ENCODE results near the gene SPOUT1.
"Not testable (repeated sequence)": the region's sequence is repeated elsewhere in the genome, so short reads cannot be mapped to it uniquely, and the experiment has no call there.

Gene SPOUT1

GRCh38 chr9:128829477-128830251 is at the start of gene SPOUT1:
TSS of gene SPOUT1 (minus strand) at chr9:128829794. CDS start at chr9:128829780, 14 bp downstream.
- DNase-seq (ENCODE audit: low read depth): peak; percentile 54

DNA sequence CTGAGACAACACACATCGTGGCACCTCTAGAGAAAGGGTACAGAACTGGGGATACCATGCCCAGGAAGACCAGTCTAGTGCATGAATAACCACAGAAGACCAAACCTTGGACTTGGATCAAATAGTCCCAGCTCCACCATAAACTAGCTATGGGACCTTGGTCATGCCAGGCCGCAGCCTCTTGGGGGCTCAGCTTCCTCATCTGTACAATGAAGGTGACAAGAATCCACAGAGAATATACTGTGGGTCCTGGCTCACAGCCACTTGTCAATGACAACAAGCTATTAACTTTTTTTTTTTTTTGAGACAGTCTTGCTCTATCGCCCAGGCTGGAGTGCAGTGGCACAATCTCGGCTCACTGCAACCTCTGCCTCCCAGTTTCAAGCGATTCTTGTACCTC is 48.3 kb upstream of the SPOUT1 start:
- DNase-seq (ENCODE audit: low read depth): no peak

GRCh38 chr9:128870941-128871265 is 41.3 kb upstream of the SPOUT1 start:
- not testable (repeated sequence) for DNase-seq (ENCODE audit: low read depth)

DNA sequence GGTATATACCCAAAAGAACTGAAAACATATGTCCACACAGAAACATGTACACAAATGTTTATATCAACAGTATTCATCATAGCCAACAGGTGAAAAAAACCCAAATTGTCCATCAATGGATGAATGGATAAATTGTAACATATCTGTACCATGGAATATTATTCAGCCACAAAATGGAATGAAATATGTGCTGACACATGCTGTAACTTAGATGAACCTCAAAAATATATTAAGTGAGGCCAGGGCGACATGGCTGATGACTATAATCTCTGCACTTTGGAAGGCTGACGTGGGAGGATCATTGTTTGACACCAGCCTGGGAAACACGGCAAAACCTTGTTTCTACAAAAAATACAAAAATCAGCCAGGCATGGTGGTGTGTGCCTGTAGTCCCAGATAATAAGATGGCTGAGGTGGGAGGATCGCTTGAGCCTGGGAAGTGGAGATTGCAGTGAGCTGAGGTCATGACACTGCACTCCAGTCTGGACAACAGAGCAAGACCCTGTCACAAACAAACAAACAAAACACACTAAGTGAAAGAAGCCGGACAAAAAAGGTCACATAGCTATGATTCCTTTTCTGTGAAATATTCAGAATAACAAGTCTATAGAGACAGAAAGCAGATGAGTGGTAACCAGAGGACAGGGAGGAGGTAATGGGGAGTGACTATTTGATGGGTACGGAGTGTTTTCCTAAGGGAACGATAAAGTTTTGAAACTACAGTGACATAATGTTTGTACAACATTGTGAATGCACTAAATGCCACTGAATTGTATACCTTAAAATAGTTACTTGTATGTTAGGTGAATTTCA is 40.7 kb upstream of the SPOUT1 start:
- DNase-seq (ENCODE audit: low read depth): no peak

DNA sequence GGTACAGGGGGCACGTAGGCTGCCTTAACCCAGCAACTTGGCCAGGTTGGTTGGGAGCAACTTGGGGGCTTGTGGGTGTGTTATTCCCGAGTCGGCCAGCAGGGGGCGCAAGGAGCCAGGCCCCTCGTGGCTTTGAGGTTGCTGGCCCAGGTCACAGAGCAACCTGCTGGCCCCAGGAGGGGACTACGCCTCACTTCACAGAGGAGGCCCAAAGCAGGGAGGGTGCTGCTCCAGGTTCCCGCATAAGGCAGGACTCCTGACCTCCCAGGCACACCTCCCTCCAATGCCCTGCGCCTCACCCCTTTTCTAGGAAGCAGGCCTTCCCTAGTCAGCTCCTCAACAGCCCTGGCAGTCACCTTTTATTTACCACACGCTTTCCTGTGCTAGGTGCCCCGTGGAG is 34.1 kb upstream of the SPOUT1 start:
- no peak for DNase-seq (ENCODE audit: low read depth)

- no peak for DNase-seq (ENCODE audit: low read depth)
Observed at GRCh38 chr9:128862401-128862851, 32.8 kb upstream of the SPOUT1 start.

DNA sequence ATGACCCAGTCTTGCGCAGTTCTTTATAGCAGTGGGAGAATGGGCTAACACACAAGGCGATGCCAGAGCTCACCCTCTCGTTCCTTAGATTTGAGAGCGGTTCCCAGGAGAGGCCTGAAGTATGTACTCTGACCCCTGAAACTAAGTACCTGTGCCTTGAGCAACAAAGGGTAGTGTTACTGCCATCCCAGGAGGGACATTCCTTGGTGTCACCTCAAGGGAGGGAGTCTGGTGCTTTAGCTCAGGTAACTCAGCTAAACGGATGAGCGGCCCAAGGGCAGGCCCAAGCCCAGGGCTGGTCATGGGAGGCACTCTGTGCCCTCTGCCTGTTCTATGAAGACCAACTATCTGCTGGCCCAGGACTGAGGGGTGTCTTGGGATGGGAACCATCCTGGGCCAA is 31.9 kb upstream of the SPOUT1 start:
- DNase-seq (ENCODE audit: low read depth): no peak

DNA sequence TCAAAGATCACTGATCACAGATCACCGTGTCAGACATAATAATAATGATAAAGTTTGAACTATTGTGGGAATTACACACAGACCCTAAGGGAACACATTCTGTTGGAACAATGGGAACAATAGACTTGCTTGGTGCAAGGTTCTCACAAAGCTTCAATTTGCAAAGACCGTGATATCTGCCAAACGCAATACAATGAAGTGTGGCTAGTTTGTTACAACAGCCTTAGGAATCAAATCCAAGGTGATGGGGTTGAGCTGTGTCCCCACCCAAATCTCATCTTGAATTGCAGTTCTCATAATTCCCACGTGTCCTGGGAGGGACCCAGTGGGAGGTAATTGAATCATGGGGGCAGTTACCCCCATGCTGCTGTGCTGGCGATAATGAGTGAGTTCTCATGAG is 31.3 kb upstream of the SPOUT1 start:
- DNase-seq (ENCODE audit: low read depth): no peak

GRCh38 chr9:128858476-128858875 is 28.9 kb upstream of the SPOUT1 start:
- not testable (repeated sequence) for DNase-seq (ENCODE audit: low read depth)

GRCh38 chr9:128854454-128854853 is 24.9 kb upstream of the SPOUT1 start:
- DNase-seq (ENCODE audit: low read depth): not testable (repeated sequence)

- not testable (repeated sequence) for DNase-seq (ENCODE audit: low read depth)
Observed at GRCh38 chr9:128852646-128853045, 23.1 kb upstream of the SPOUT1 start.

DNA sequence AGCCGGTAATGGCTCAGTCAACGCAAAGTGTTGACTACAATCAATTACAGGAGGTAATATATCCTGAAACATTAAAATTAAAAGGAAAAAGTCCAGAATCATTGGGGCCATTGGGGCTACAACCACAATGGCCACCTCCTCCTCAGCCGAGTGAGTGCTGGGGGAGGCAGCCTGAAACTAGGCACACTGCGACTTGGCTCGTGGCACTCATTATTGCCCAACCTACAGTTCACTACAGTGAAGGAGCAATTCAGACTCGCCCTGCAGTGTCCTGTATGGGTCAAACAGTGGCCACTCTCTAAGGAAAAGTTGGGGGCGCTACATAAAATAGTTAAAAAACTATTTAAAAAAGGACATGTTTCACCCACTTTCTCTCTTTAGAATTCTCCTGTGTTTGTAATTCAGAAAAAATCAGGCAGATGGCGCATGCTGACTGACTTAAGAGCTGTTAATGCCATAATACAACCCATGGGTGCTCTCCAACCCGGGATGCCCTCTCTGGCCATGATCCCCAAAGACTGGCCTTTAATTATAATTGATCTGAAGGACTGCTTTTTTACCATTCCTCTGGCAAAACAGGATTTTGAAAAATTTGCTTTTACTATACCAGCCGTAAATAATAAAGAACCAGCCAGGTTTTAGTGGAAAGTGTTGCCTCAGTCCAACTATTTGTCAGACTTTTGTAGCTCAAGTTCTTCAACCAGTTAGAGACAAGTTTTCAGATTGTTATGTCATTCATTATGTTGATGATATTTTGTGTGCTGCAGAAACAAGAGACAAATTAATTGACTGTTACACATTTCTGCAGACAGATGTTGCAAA is 22.4 kb upstream of the SPOUT1 start:
- not testable (repeated sequence) for DNase-seq (ENCODE audit: low read depth)

GRCh38 chr9:128851024-128851423 is 21.4 kb upstream of the SPOUT1 start:
- not testable (repeated sequence) for DNase-seq (ENCODE audit: low read depth)

GRCh38 chr9:128847803-128848202 is 18.2 kb upstream of the SPOUT1 start:
- no peak for DNase-seq (ENCODE audit: low read depth)

DNA sequence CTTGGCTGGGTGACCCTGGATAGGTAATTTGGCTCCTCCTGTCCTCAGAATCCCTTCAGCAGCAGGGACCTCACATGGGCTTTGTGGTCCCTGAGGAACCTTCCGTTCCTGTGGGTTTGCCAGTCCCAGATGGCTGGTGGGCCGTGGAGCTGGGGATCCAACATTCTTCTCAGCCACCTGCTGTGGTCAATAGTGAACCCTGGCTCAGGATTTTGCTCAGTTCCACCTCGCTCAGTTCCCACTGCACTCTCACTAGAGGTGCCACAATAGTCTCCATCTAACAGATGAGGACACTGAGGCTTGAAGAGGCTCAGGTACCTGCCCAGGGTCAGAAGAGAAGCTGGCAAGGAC is 17.1 kb upstream of the SPOUT1 start:
- DNase-seq (ENCODE audit: low read depth): no peak

- no peak for DNase-seq (ENCODE audit: low read depth)
Observed at GRCh38 chr9:128845186-128845931, 15.8 kb upstream of the SPOUT1 start.

- not testable (repeated sequence) for DNase-seq (ENCODE audit: low read depth)
Observed at GRCh38 chr9:128843171-128843570, 13.6 kb upstream of the SPOUT1 start.

DNA sequence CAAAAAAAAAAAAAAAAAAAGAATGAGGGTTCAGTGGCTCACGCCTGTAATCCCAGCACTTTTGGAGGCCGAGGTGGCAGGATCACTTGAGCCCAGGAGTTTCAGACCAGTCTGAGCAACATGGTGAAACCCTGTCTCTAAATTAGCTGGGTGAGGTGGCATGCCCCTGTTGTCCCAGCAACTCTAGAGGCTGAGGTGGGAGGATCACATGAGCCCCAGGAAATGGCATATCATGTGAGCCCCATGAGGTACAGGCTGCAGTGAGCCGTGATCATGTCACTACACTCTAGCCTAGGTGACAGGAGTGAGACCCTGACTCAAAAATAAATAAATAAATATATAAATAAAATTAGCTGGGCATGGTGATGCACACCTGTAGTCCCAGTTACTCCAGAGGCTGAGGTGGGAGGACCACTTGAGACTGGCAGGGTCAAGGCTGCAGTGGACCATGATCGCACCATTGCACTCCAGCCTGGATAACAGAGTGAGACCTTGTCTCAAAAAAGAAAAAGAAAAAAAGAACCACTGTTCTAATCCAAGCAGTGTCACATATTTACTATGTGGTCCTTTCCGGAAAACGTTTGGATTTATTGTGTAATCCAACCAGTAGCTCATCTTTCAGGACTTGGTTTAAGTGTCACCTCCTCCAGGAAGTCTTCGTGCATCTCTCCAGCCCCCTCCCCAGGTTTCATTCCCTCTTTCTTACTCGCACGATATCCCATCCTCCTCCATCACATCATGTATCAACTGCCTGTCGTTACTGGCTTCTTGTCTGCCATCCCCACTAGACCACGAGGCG is 12.3 kb upstream of the SPOUT1 start:
- DNase-seq (ENCODE audit: low read depth): no peak

GRCh38 chr9:128840524-128840923 is 10.9 kb upstream of the SPOUT1 start:
- no peak for DNase-seq (ENCODE audit: low read depth)

- no peak for DNase-seq (ENCODE audit: low read depth)
Observed at GRCh38 chr9:128838338-128838737, 8.7 kb upstream of the SPOUT1 start.

Data from non-pigmented ciliary epithelial cell (primary cell).